ENCODE measurements around the gene PITX2. TPM values are rescaled to one million over a fixed set of nuclear protein-coding genes. Genes with fewer than 3 reads are reported as not detected.

The PITX2 gene
- total RNA-seq, 2 experiments from 2014 or later, result not detected

DNA sequence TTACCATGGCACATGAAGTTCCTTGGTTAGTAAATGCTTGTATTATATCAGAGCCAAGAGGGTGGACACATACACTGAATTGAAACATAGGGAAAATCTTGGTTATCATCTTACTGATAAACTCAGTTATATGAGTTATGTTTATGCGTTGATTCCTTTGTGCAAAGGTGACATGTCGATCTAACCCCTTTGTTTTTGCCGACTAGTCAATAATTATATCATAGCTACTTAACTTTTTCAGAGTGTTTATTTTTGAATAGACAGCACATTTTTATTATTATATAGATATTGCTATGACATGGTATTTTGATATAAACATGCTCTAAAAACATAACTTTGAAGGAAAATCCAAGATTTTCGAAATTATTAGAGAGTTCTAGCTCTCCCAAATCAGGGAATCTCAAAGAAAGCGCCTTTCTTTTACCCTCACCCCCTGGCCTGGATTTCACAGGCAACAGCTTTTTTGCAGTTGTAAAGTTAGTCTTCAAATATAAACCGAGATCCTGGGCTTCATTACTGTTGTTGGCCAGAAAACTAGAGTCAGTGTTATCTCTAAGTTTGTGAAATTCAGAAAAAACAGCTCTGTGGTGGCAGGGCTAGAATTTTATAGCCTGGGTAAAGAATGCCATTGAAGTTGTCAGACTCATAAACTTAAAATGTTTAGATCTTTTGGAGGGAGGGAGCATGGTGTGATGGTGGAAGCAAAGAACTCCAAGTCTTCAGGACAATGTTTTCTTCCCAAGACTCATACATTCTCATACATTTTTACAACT is 45.8 kb upstream of the PITX2 start:
- H3K4me1 Mint-ChIP-seq (ENCODE audit: low read depth), result no peaks in the 10 kb centered on the region
- CTCF ChIA-PET, result no interaction called here

DNA sequence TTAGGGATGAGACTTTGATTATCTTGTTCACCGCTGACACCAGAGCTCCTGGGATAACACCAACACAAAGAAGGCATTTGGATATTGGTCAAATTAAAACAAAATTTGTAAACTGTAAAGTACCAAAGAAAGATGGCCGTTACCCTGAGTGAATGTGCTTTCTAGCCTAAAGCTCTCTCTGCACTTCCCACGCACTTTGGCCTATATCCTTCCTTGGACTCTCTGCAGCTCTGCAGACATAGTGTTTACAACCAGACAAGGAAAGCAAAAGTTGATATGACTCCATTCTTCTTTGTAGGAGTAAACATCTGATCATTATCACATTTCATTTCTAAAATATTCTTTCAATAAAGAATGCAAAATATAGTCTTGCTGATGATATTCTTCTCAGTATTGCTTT is 44.8 kb upstream of the PITX2 start:
- H3K4me1 Mint-ChIP-seq (ENCODE audit: low read depth), result no peaks in the 10 kb centered on the region
- TF ChIP-seq, protein P1, sequence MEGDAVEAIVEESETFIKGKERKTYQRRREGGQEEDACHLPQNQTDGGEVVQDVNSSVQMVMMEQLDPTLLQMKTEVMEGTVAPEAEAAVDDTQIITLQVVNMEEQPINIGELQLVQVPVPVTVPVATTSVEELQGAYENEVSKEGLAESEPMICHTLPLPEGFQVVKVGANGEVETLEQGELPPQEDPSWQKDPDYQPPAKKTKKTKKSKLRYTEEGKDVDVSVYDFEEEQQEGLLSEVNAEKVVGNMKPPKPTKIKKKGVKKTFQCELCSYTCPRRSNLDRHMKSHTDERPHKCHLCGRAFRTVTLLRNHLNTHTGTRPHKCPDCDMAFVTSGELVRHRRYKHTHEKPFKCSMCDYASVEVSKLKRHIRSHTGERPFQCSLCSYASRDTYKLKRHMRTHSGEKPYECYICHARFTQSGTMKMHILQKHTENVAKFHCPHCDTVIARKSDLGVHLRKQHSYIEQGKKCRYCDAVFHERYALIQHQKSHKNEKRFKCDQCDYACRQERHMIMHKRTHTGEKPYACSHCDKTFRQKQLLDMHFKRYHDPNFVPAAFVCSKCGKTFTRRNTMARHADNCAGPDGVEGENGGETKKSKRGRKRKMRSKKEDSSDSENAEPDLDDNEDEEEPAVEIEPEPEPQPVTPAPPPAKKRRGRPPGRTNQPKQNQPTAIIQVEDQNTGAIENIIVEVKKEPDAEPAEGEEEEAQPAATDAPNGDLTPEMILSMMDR (IDR thresholded peaks at IDR 0.05), result no peak
- H3K9me3 ChIP-seq (ENCODE audit: control insufficient read depth in 1 of 2, insufficient read depth in 1 of 2, low read length in 2 of 2), result no peaks in the 10 kb centered on the region
- ATAC-seq (ENCODE audit: poor library complexity) (no peak), DNase-seq (no peak)
- no peaks in the 10 kb centered on the region for H3K36me3 ChIP-seq (ENCODE audit: insufficient read depth, low read length)
- H3K9me3 Mint-ChIP-seq, result peaks cover 2% of the 10 kb centered on the region
- H3K4me3 ChIP-seq (ENCODE audit: low read length), result no peak overlapping the region
- CTCF ChIA-PET, result no interaction called here
- peaks cover 26% of the 10 kb centered on the region for H3K27me3 Mint-ChIP-seq
- no peak overlapping the region for H3K4me3 Mint-ChIP-seq
- H3K4me1 ChIP-seq (ENCODE audit: insufficient read depth, low read length), result no peaks in the 10 kb centered on the region
- no peak overlapping the region for H3K27ac Mint-ChIP-seq
- peaks cover 0 to 3% of the 10 kb centered on the region in 2 experiments for H3K27me3 ChIP-seq (ENCODE audit: control insufficient read depth in 1 of 2, insufficient read depth in 2 of 2, low read length in 2 of 2)
- no peak overlapping the region for H3K27ac ChIP-seq (ENCODE audit: low read depth in 1 of 2, low read length in 2 of 2)
- POLR2A ChIA-PET, result no interaction called here
- intact Hi-C loops (cut with DNase I, micrococcal nuclease), result no loop called here
- H3K36me3 Mint-ChIP-seq (ENCODE audit: low read depth), result no peaks in the 10 kb centered on the region

More for the DNA sequence above, 45.8 kb upstream of the PITX2 start:
- Mint-ChIP-seq H3K36me3 (ENCODE audit: low read depth) (no peaks in the 10 kb centered on the region), H3K9me3 (peaks cover 2% of the 10 kb centered on the region), H3K27me3 (peaks cover 26% of the 10 kb centered on the region), H3K4me3 (no peak overlapping the region), H3K27ac (no peak overlapping the region)
- no peak overlapping the region for H3K27ac ChIP-seq (ENCODE audit: low read depth in 1 of 2, low read length in 2 of 2)
- H3K4me1 ChIP-seq (ENCODE audit: insufficient read depth, low read length), result no peaks in the 10 kb centered on the region
- H3K36me3 ChIP-seq (ENCODE audit: insufficient read depth, low read length), result no peaks in the 10 kb centered on the region
- TF ChIP-seq, protein P1 (IDR thresholded peaks at IDR 0.05), result no peak
- no peak overlapping the region for H3K4me3 ChIP-seq (ENCODE audit: low read length)
- intact Hi-C loops (cut with DNase I, micrococcal nuclease), result no loop called here
- H3K9me3 ChIP-seq (ENCODE audit: control insufficient read depth in 1 of 2, insufficient read depth in 1 of 2, low read length in 2 of 2), result no peaks in the 10 kb centered on the region
- ATAC-seq (ENCODE audit: poor library complexity), result no peak
- peaks cover 0 to 3% of the 10 kb centered on the region in 2 experiments for H3K27me3 ChIP-seq (ENCODE audit: control insufficient read depth in 1 of 2, insufficient read depth in 2 of 2, low read length in 2 of 2)
- POLR2A ChIA-PET, result no interaction called here
- DNase-seq, result no peak

DNA sequence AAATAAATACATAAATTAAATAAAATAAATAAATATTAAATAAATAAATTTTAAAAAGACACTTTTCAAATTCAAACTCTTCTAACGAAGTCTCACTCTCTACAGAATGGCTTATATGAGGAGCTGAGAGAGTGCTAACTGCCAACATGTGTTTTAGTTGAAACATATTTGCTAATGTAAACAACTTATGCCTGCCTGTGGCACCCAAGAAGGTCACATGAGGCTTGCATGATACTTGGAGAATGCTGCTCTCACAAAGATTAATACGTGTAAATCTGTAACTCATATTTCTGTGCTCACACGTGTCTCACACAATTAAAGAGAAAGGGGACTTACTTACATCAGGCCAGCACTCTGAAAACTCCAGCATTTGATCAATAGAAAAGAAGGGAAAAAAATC is 43.2 kb upstream of the PITX2 start:
- TF ChIP-seq, protein P1 (IDR thresholded peaks at IDR 0.05), result no peak
- CTCF ChIA-PET, result no interaction called here
- POLR2A ChIA-PET, result no interaction called here
- H3K4me3 ChIP-seq (ENCODE audit: low read length), result no peak overlapping the region
- H3K36me3 Mint-ChIP-seq (ENCODE audit: low read depth), result no peaks in the 10 kb centered on the region
- no peak overlapping the region for H3K27ac Mint-ChIP-seq
- no peak for ATAC-seq (ENCODE audit: poor library complexity)
- DNase-seq, result no peak
- no peak overlapping the region for H3K27ac ChIP-seq (ENCODE audit: low read depth in 1 of 2, low read length in 2 of 2)
- H3K9me3 Mint-ChIP-seq, result peaks cover 2% of the 10 kb centered on the region
- peaks cover 29% of the 10 kb centered on the region for H3K27me3 Mint-ChIP-seq
- H3K36me3 ChIP-seq (ENCODE audit: insufficient read depth, low read length), result no peaks in the 10 kb centered on the region
- H3K27me3 ChIP-seq (ENCODE audit: control insufficient read depth in 1 of 2, insufficient read depth in 2 of 2, low read length in 2 of 2), result no peaks in the 10 kb centered on the region
- intact Hi-C loops (cut with DNase I, micrococcal nuclease), result no loop called here
- no peaks in the 10 kb centered on the region for H3K4me1 Mint-ChIP-seq (ENCODE audit: low read depth)
- no peaks in the 10 kb centered on the region for H3K9me3 ChIP-seq (ENCODE audit: control insufficient read depth in 1 of 2, insufficient read depth in 1 of 2, low read length in 2 of 2)
- no peak overlapping the region for H3K4me3 Mint-ChIP-seq
- H3K4me1 ChIP-seq (ENCODE audit: insufficient read depth, low read length), result no peaks in the 10 kb centered on the region
